Smooth muscle cell (in vitro differentiated cells): ENCODE measurements around the gene NCKAP5. TPM values are rescaled to one million over a fixed set of nuclear protein-coding genes. Genes with fewer than 3 reads are reported as not detected.

Experiments
- DNase-seq: peaks from one replicate; lab custom pipeline; 2025; ENCODE audit not compliant: unreplicated experiment; lab: John Stamatoyannopoulos, UW
- H2AFZ ChIP-seq: fragments of 200-600 bp; sonication (generic); 2 replicates; pipeline ENCODE4 v1.6.0; 2016; ENCODE audit warnings: antibody characterized with exemption, low read depth, mild to moderate bottlenecking
- H3F3A ChIP-seq: fragments of 200-600 bp; sonication (generic); 2 replicates; pipeline ENCODE4 v1.6.0; 2017; ENCODE audit warnings: antibody characterized with exemption, low read depth
- H3K27ac ChIP-seq: fragments of 200-600 bp; sonication (generic); 2 replicates; pipeline ENCODE4 v1.5.1; 2016; ENCODE audit warnings: low read depth, mild to moderate bottlenecking
- H3K27me3 ChIP-seq: fragments of 200-600 bp; sonication (generic); 2 replicates; pipeline ENCODE4 v1.6.1; 2016; ENCODE audit warnings: low read depth, mild to moderate bottlenecking
- H3K36me3 ChIP-seq: fragments of 200-600 bp; sonication (generic); 2 replicates; pipeline ENCODE4 v1.5.1; 2016; ENCODE audit warnings: low read depth
- H3K4me1 ChIP-seq: fragments of 200-600 bp; sonication (generic); 2 replicates; pipeline ENCODE4 v1.5.1; 2016; ENCODE audit warnings: low read depth
- H3K4me2 ChIP-seq: fragments of 200-600 bp; sonication (generic); 2 replicates; pipeline ENCODE4 v1.6.0; 2016; ENCODE audit warnings: mild to moderate bottlenecking
- H3K4me3 ChIP-seq: fragments of 200-600 bp; sonication (generic); 2 replicates; pipeline ENCODE4 v1.5.1; 2016; ENCODE audit warnings: mild to moderate bottlenecking
- H3K79me2 ChIP-seq: fragments of 200-600 bp; sonication (generic); 2 replicates; pipeline ENCODE4 v1.6.0; 2016; ENCODE audit warnings: low read depth, mild to moderate bottlenecking
- H3K9ac ChIP-seq: fragments of 200-600 bp; sonication (generic); 2 replicates; pipeline ENCODE4 v1.6.0; 2016; ENCODE audit warnings: low read depth
- H3K9me3 ChIP-seq: fragments of 200-600 bp; sonication (generic); replicated peaks from 2 replicates; pipeline ENCODE4 v1.5.1; 2016; ENCODE audit warnings: low read depth
- H4K20me1 ChIP-seq: fragments of 200-600 bp; sonication (generic); 2 replicates; pipeline ENCODE4 v1.6.0; 2016; ENCODE audit warnings: low read depth
- CTCF ChIP-seq: fragments of 200-600 bp; sonication (generic); IDR thresholded peaks from 2 replicates; pipeline ENCODE4 v1.5.1; 2017; ENCODE audit warnings: borderline replicate concordance, mild to moderate bottlenecking, antibody characterized with exemption; ENCODE audit not compliant: insufficient read depth, poor library complexity, severe bottlenecking
- WGBS: methylation state at CpG from one replicate; pipeline ENCODE4 v1.1.7; 2016; ENCODE audit warnings: low lambda C conversion rate; 5-methylcytosine and 5-hydroxymethylcytosine counted together
- polyA plus RNA-seq: library from polyadenylated mRNA; unstranded; fragments of >200 nt; fragmentation: Nextera tagmentation; extraction: Ambion mirVana; gene quantifications from 2 replicates; pipeline ENCODE4 v1.2.1, GENCODE V29; 2016
- total RNA-seq: library from RNA; depleted of rRNA; stranded (reverse); fragments of >200 nt; gene quantifications from 2 replicates; pipeline ENCODE4 v1.2.3, GENCODE V29; 2014

NCKAP5 gene
- total and polyA plus RNA-seq, 2 experiments from 2014 or later: 4.6 to 9.5 TPM

- no peak overlapping the region for H2AFZ ChIP-seq
- no peak overlapping the region for H3K27ac ChIP-seq
- H4K20me1 ChIP-seq: no peaks in the 10 kb centered on the region
- no peaks in the 10 kb centered on the region for H3K9me3 ChIP-seq
- no peaks in the 10 kb centered on the region for H3K36me3 ChIP-seq
- WGBS: 52% methylated on average over 2 of the region's 2 CpGs
- TF ChIP-seq CTCF: no peak
- H3K9ac ChIP-seq: no peak overlapping the region
- H3F3A ChIP-seq: no peaks in the 10 kb centered on the region
- DNase-seq: no peak
- H3K4me1 ChIP-seq: peaks cover 12% of the 10 kb centered on the region
- H3K27me3 ChIP-seq: peaks cover 27% of the 10 kb centered on the region
- no peak overlapping the region for H3K4me2 ChIP-seq
- H3K79me2 ChIP-seq: no peaks in the 10 kb centered on the region
- H3K4me3 ChIP-seq: no peak overlapping the region
Observed at GRCh38 chr2:132664096-132664495, 904.2 kb downstream of the NCKAP5 start.

- WGBS: 70% methylated on average over 3 of the region's 3 CpGs
- Histone ChIP-seq H3K27me3 (peaks cover 14% of the 10 kb centered on the region), H3K79me2 (no peaks in the 10 kb centered on the region), H3K36me3 (no peaks in the 10 kb centered on the region), H3K9me3 (no peaks in the 10 kb centered on the region), H3K4me1 (peaks cover under 1% of the 10 kb centered on the region), H3K9ac (no peak overlapping the region), H4K20me1 (no peaks in the 10 kb centered on the region), H3K27ac (no peak overlapping the region), H3K4me3 (no peak overlapping the region), H2AFZ (no peak overlapping the region), H3F3A (no peaks in the 10 kb centered on the region), H3K4me2 (no peak overlapping the region)
- TF ChIP-seq CTCF: no peak
- DNase-seq: no peak
Observed at GRCh38 chr2:132662732-132663131, 905.5 kb downstream of the NCKAP5 start.

GRCh38 chr2:132659331-132659730 lies 908.9 kb downstream of the NCKAP5 start:
- no peak overlapping the region for H3K27ac ChIP-seq
- no peaks in the 10 kb centered on the region for H3K4me1 ChIP-seq
- H3K79me2 ChIP-seq: no peaks in the 10 kb centered on the region
- no peak overlapping the region for H3K9ac ChIP-seq
- no peak for DNase-seq
- H3K4me3 ChIP-seq: no peak overlapping the region
- H3K36me3 ChIP-seq: no peaks in the 10 kb centered on the region
- H3F3A ChIP-seq: no peaks in the 10 kb centered on the region
- no peak for TF ChIP-seq CTCF
- no peaks in the 10 kb centered on the region for H3K9me3 ChIP-seq
- no peaks in the 10 kb centered on the region for H4K20me1 ChIP-seq
- H2AFZ ChIP-seq: no peak overlapping the region
- no peaks in the 10 kb centered on the region for H3K27me3 ChIP-seq
- no peak overlapping the region for H3K4me2 ChIP-seq
- WGBS: 95% methylated on average over 3 of the region's 3 CpGs

- H3K4me1 ChIP-seq: no peaks in the 10 kb centered on the region
- H2AFZ ChIP-seq: no peak overlapping the region
- no peak overlapping the region for H3K4me2 ChIP-seq
- no peaks in the 10 kb centered on the region for H3K27me3 ChIP-seq
- no peak for TF ChIP-seq CTCF
- H3K9ac ChIP-seq: no peak overlapping the region
- H3K9me3 ChIP-seq: no peaks in the 10 kb centered on the region
- no peak for DNase-seq
- no peaks in the 10 kb centered on the region for H3K79me2 ChIP-seq
- H3F3A ChIP-seq: no peaks in the 10 kb centered on the region
- H3K27ac ChIP-seq: no peak overlapping the region
- no peaks in the 10 kb centered on the region for H3K36me3 ChIP-seq
- 60% methylated on average over 7 of the region's 7 CpGs for WGBS
- no peak overlapping the region for H3K4me3 ChIP-seq
- H4K20me1 ChIP-seq: no peaks in the 10 kb centered on the region
Observed at GRCh38 chr2:132656266-132656975, 911.8 kb downstream of the NCKAP5 start.
